Tibial artery (tissue), 4 donors: ENCODE data around the gene COX19.

ENCODE experiments used
- DNase-seq, 2 donors: peaks; one replicate each; pipeline ENCODE4 v3.0.0-alpha.2; 2019
- H3K27ac ChIP-seq, 2 donors: fragments of 200-600 bp; sonication (generic) in 1 of 2; 1 replicate in 1 of 2; 2 replicates in 1 of 2; pipeline ENCODE4 v1.5.1; 2018 to 2019; ENCODE audit warnings: mild to moderate bottlenecking in 1 of 2
- H3K27me3 ChIP-seq, 2 donors: fragments of 200-600 bp; sonication (generic) in 1 of 2; one replicate each; pipeline versions ENCODE4 v1.5.1 to v1.6.0; 2016 to 2019
- H3K36me3 ChIP-seq, 3 donors: fragments of 200-600 bp; sonication (generic) in 2 of 3; one replicate each; pipeline ENCODE4 v1.5.1; 2016 to 2019; ENCODE audit warnings: mild to moderate bottlenecking in 2 of 3
- H3K4me1 ChIP-seq, 4 donors: fragments of 200-600 bp; sonication (generic) in 2 of 4; 1 replicate in 3 of 4; 2 replicates in 1 of 4; pipeline ENCODE4 v1.5.1; 2016 to 2019
- H3K4me3 ChIP-seq, 2 donors: fragments of 200-600 bp; sonication (generic) in 1 of 2; 1 replicate in 1 of 2; 2 replicates in 1 of 2; pipeline ENCODE4 v1.5.1; 2018 to 2019; ENCODE audit warnings: mild to moderate bottlenecking in 2 of 2
- H3K9me3 ChIP-seq, 3 donors: fragments of 200-600 bp; sonication (generic) in 1 of 3; one replicate each; pipeline ENCODE4 v1.5.1; 2016 to 2019
- CTCF ChIP-seq, 2 experiments: fragments of 200-600 bp in 1 of 2; fragments of 450-650 bp in 1 of 2; IDR thresholded peaks; one replicate each; pipeline ENCODE4 v1.5.1; 2017 to 2019; ENCODE audit warnings: antibody characterized with exemption in 2 of 2, mild to moderate bottlenecking in 1 of 2, moderate library complexity in 1 of 2
- intact Hi-C: fragments of 100-400 bp; cut with DNase I; formaldehyde crosslinking; loops from one replicate; pipeline ENCODE4 v1.15.0; 2023; ENCODE audit warnings: low total_unique reads

Gene COX19

GRCh38 chr7:978416-979091 is 3.2 kb upstream of the COX19 start:
- no peaks in the 10 kb centered on the region for H3K9me3 ChIP-seq
- no peaks in the 10 kb centered on the region for H3K36me3 ChIP-seq
- no peak overlapping the region for H3K4me3 ChIP-seq
- peaks cover 0 to 21% (median 14%) of the 10 kb centered on the region in 4 donors for H3K4me1 ChIP-seq
- H3K27me3 ChIP-seq, result peaks cover 0 to 10% of the 10 kb centered on the region in 2 donors
- H3K27ac ChIP-seq, result no peak overlapping the region
- no peak for TF ChIP-seq CTCF (IDR thresholded peaks at IDR 0.05)
- intact Hi-C loops, result no loop called here
- DNase-seq, result no peak

- H3K27ac ChIP-seq, result no peak overlapping the region
- no peaks in the 10 kb centered on the region for H3K9me3 ChIP-seq
- peaks cover 0 to 5% (median 0%) of the 10 kb centered on the region in 3 donors for H3K36me3 ChIP-seq
- no peak for TF ChIP-seq CTCF (IDR thresholded peaks at IDR 0.05)
- H3K4me3 ChIP-seq, result no peak overlapping the region
- intact Hi-C loops, result no loop called here
- H3K4me1 ChIP-seq, result peaks cover 0 to 27% (median 19%) of the 10 kb centered on the region in 4 donors
- H3K27me3 ChIP-seq, result peaks cover 0 to 4% of the 10 kb centered on the region in 2 donors
- no peak for DNase-seq
These were observed 2.6 kb upstream of the COX19 start for GRCh38 chr7:978049-978346.

GRCh38 chr7:977326-978048 is 2.1 kb upstream of the COX19 start:
- DNase-seq, result no peak
- Histone ChIP-seq H3K4me1 (peaks cover 0 to 27% (median 21%) of the 10 kb centered on the region in 4 donors), H3K9me3 (no peaks in the 10 kb centered on the region), H3K27ac (no peak overlapping the region), H3K27me3 (no peaks in the 10 kb centered on the region), H3K4me3 (no peak overlapping the region), H3K36me3 (peaks cover 4 to 10% (median 5%) of the 10 kb centered on the region in 3 donors)
- TF ChIP-seq CTCF (IDR thresholded peaks at IDR 0.05), result no peak
- intact Hi-C loops, result no loop called here

- no peak overlapping the region for H3K27ac ChIP-seq
- no peak for DNase-seq
These were observed 1.6 kb upstream of the COX19 start for GRCh38 chr7:976901-977325.

More at GRCh38 chr7:976901-977325, 1.6 kb upstream of the COX19 start:
- Histone ChIP-seq H3K27me3 (no peaks in the 10 kb centered on the region), H3K4me1 (peaks cover 0 to 29% (median 22%) of the 10 kb centered on the region in 4 donors), H3K9me3 (no peaks in the 10 kb centered on the region), H3K36me3 (peaks cover 10 to 16% (median 10%) of the 10 kb centered on the region in 3 donors), H3K4me3 (no peak overlapping the region)
- no peak for TF ChIP-seq CTCF (IDR thresholded peaks at IDR 0.05)
- intact Hi-C loops, result no loop called here
